NCI-H2107 treated with DMSO at 0.1 percent for 48 hours (cell line): Measurements from ENCODE around the gene MS4A12.
"Not testable (repeated sequence)": the region's sequence is repeated elsewhere in the genome, so short reads cannot be mapped to it uniquely, and the experiment has no call there.

Experiments
- DNase-seq: peaks from one replicate; lab custom pipeline; 2025; ENCODE audit not compliant: unreplicated experiment; lab: John Stamatoyannopoulos, UW

Gene MS4A12

GRCh38 chr11:60512651-60513225, 20.2 kb downstream of the MS4A12 start:
- DNase-seq: no peak

GRCh38 chr11:60513496-60514460, 21.2 kb downstream of the MS4A12 start:
- DNase-seq: no peak

DNA sequence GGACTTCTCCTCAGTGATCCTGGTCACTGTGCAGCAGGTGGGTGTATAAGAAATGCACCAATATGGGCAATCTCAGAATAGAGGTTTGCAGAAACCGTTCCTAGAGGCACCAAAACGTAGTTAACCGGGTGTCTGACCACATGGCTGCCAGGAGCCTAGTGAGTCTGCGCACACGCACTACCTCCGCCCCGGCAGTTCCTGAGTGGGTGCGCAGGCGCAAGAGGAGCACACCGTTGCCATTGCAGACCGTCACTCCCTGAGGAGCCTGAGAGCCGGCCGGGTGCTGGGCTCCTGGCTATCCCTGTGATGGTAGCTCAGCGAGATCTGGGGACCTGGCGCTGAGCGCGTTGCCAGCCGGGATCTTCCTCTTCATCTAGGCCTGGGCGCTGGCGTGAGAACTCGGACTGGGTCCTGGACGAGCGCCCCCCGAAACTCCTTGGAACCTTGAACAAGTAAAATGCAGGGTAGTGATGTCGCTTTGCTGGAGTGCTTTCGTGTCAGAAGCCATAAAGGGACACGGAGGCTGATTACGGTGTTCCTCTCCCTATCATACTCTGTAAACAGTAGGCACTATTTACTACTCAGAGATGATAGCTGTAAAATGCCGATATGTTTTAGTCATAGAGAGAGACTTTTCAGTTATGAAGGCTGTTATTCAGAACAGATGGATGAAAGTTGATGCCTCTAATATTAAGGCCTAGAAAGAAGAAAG, 22.7 kb downstream of the MS4A12 start, which contains the start of gene MS4A13:
MS4A13 (plus strand) TSS at position 249 of the 712 bp plus-strand sequence. CDS start 2,692 bp downstream, outside the sequence.
- no peak for DNase-seq

DNA sequence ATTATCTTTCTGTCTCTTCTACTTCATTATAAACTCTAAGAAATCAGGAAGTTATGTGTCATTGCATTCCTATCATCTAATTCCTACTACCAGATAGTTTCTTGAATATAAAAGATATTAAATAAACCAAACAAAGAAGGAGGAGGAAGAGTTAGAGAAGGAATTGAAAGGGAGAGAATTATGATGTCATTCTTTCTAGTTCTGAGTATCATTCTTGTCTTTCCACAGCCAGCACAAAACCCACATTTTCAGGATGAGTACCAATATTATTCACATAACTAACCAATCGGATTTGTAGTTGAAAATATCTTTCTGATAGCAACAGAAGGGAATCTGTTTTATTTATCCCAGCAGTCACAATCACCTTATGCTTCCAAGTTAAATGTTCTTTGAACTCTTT, 35.9 kb downstream of the MS4A12 start:
- DNase-seq: no peak

GRCh38 chr11:60528934-60529333, 36.4 kb downstream of the MS4A12 start:
- DNase-seq: no peak

DNA sequence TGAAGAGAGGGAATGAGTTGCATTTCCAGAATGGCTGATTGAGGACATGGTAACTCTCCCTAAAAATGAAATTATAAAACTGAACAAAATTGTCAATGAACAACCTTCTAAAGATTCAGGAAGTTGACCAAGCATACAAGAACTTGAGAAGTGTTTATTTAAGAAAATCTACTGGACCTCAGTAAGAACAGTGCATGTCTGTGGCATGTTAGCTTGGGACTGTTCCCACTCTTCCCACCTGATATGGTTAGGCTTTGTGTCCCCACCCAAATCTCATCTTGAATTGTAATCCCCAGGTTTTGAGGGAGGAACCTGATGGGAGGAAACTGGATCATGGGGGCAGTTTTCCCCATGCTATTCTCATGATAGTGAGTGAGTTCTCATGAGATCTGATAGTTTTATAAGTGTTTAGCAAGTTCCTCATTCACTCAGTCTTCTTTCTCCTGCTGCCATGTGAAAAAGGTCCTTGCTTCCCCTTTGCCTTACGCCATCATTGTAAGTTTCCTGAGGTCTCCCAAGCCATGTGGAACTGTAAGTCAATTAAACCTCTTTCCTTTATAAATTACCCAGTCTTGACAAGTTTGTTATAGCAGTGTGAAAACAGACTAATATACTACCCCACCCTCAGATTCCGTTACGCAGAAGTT, 38.0 kb downstream of the MS4A12 start:
- no peak for DNase-seq

GRCh38 chr11:60532383-60532782, 39.8 kb downstream of the MS4A12 start:
- DNase-seq: not testable (repeated sequence)

DNA sequence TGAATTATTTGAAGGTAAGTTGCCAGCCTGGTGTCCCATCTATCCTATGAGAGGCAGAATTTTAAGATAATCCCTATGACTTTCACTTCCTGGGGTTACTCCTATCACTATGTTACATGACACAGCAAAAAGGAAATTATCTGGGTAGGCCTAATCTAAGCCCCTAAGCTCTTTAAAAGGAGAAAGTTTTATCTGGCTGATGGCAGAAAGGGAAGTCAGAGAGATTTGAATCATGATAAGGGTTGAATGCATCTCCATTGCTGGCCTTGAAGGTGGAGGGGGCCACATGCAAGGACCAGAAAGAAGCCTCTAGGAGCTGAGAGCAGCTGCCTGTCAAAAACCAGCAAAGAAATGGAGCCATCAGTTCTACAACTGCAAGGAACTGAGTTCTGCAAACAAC, 46.0 kb downstream of the MS4A12 start:
- DNase-seq: not testable (repeated sequence)

DNA sequence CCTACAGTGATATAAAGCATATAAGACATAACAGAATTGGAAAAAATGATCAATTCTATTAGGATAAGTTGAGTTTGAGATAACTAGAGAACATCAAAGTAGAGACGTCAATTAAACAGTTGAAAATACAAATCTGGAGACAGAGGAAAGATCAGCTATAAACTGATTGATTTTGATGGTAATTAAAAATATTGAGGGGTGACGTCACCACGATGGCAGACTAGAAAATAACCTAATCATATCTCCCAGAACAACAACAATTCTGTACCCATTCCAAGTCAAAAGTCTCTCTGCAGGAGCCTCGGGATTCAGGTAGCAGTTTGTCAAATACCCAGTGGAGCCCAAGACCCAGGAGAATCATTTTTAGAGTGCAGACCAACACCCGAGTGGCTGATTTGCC, 51.5 kb downstream of the MS4A12 start:
- no peak for DNase-seq
